A549 (cell line): ENCODE data around the gene PCNT. TPM values are rescaled to one million over a fixed set of nuclear protein-coding genes. Genes with fewer than 3 reads are reported as not detected.

ENCODE experiments used
- ATAC-seq, 2 experiments: fragments of 200-7000 bp in 1 of 2; fragments of >200 bp in 1 of 2; cut with Nextera tagmentation in 1 of 2; cut with Tn5 transposase in 1 of 2; 3 replicates each; pipeline versions ENCODE4 v1.8.0 to v1.9.1; 2018 to 2020; ENCODE audit warnings: mild to moderate bottlenecking in 1 of 2, moderate library complexity in 1 of 2
- CTCF ChIA-PET: fragments of 300-600 bp; sonication (Branson Sonifier 250); formaldehyde crosslinking; extraction: SDS; loops from one replicate; lab custom pipeline; 2021; ENCODE audit warnings: antibody characterized with exemption, inconsistent platforms; lab: Yijun Ruan, JAX
- POLR2A ChIA-PET: fragments of 350-600 bp; formaldehyde crosslinking; extraction: SDS; loops from one replicate; lab custom pipeline; 2021; ENCODE audit warnings: antibody characterized with exemption, inconsistent platforms; lab: Yijun Ruan, JAX
- DNase-seq, 2 experiments: peaks; one replicate each; pipeline versions ENCODE4 v3.0.0 to v3.0.0-alpha.2; 2011 to 2016; ENCODE audit warnings: low read depth in 1 of 2, low spot score in 1 of 2
- FAIRE-seq: peaks from 2 replicates; lab custom pipeline; 2011; peaks lifted over from hg19 to GRCh38; lab: Jason Lieb, UNC
- H3K27ac ChIP-seq, 2 experiments: fragments of >200 bp; sonication (Bioruptor Twin); formaldehyde crosslinking; 3 replicates each; pipeline ENCODE4 v1.5.1; 2016 to 2017
- H3K4me1 ChIP-seq: fragments of >200 bp; sonication (Bioruptor Twin); formaldehyde crosslinking; 3 replicates; pipeline ENCODE4 v1.6.1; 2016
- H3K4me2 ChIP-seq: fragments of >200 bp; sonication (Bioruptor Twin); formaldehyde crosslinking; 3 replicates; pipeline ENCODE4 v1.6.1; 2016
- H3K4me3 ChIP-seq: fragments of >200 bp; sonication (Bioruptor Twin); formaldehyde crosslinking; 3 replicates; pipeline ENCODE4 v1.5.1; 2016
- H3K9me3 ChIP-seq: fragments of >200 bp; sonication (Bioruptor Twin); formaldehyde crosslinking; 3 replicates; pipeline ENCODE4 v1.6.1; 2016
- CBX2 ChIP-seq: fragments of 200-600 bp; sonication (generic); IDR thresholded peaks from 2 replicates; pipeline ENCODE4 v1.6.1; 2016; ENCODE audit warnings: low read depth, mild to moderate bottlenecking, borderline replicate concordance
- CHD2 ChIP-seq: fragments of 150-350 bp; IDR thresholded peaks from 2 replicates; pipeline ENCODE4 v1.6.1; 2014; ENCODE audit warnings: low read length; ENCODE audit not compliant: partially characterized antibody
- CHD4 ChIP-seq: fragments of 200-600 bp; sonication (generic); IDR thresholded peaks from 2 replicates; pipeline ENCODE4 v1.6.1; 2016; ENCODE audit warnings: antibody characterized with exemption, mild to moderate bottlenecking, borderline replicate concordance
- EHF ChIP-seq: fragments of 250-450 bp; sonication (Bioruptor Pico); IDR thresholded peaks from 2 replicates; pipeline ENCODE4 v1.5.0; 2020; ENCODE audit warnings: mild to moderate bottlenecking
- ESRRA ChIP-seq: fragments of 150-350 bp; IDR thresholded peaks from 2 replicates; pipeline ENCODE4 v1.6.1; 2014; ENCODE audit warnings: mild to moderate bottlenecking, low read length, borderline replicate concordance
- FOSL2 ChIP-seq, 2 experiments: fragments of 450-650 bp in 1 of 2; fragments of >200 bp in 1 of 2; sonication (Bioruptor Twin) in 1 of 2; formaldehyde crosslinking; IDR thresholded peaks; 2 replicates each; pipeline versions ENCODE4 v1.5.0 to v1.6.1; 2016 to 2020; ENCODE audit warnings: mild to moderate bottlenecking in 1 of 2, moderate library complexity in 1 of 2
- FOXS1 ChIP-seq: fragments of 250-450 bp; sonication (Bioruptor Pico); IDR thresholded peaks from 2 replicates; pipeline ENCODE4 v1.5.0; 2020; ENCODE audit warnings: mild to moderate bottlenecking, moderate library complexity
- HOXB5 ChIP-seq: fragments of 250-450 bp; sonication (Bioruptor Pico); IDR thresholded peaks from 2 replicates; pipeline ENCODE4 v1.5.0; 2020; ENCODE audit warnings: mild to moderate bottlenecking, moderate library complexity
- KDM1A ChIP-seq: fragments of 200-600 bp; sonication (generic); IDR thresholded peaks from 2 replicates; pipeline ENCODE4 v1.6.1; 2016; ENCODE audit warnings: low read depth, mild to moderate bottlenecking
- NPAS2 ChIP-seq: fragments of 250-450 bp; sonication (Bioruptor Pico); IDR thresholded peaks from 2 replicates; pipeline ENCODE4 v1.8.0; 2022; ENCODE audit warnings: mild to moderate bottlenecking, moderate library complexity, borderline replicate concordance
- NR3C1 ChIP-seq: fragments of >200 bp; sonication (Bioruptor Twin); formaldehyde crosslinking; IDR thresholded peaks from 3 replicates; pipeline ENCODE4 v1.6.1; 2017
- POLR2AphosphoS2 ChIP-seq: conservative IDR thresholded peaks from 2 replicates; pipeline ENCODE4 v1.6.1; 2012; ENCODE audit warnings: low read length, improper control_type of control experiment, inconsistent platforms
- RAD21 ChIP-seq, 2 experiments: fragments of >200 bp in 1 of 2; sonication (Bioruptor Twin) in 1 of 2; formaldehyde crosslinking in 1 of 2; IDR thresholded peaks in 1 of 2; conservative IDR thresholded peaks in 1 of 2; 2 replicates in 1 of 2; 3 replicates in 1 of 2; pipeline ENCODE4 v1.6.1; 2012 to 2018; ENCODE audit warnings: inconsistent platforms in 1 of 2
- RCOR1 ChIP-seq: fragments of 150-350 bp; IDR thresholded peaks from 2 replicates; pipeline ENCODE4 v1.6.1; 2014; ENCODE audit warnings: antibody characterized with exemption, low read length, low read depth
- REST ChIP-seq: fragments of 200-600 bp; sonication (generic); IDR thresholded peaks from 2 replicates; pipeline ENCODE4 v1.6.1; 2016; ENCODE audit warnings: antibody characterized with exemption, mild to moderate bottlenecking, moderate library complexity
- TFCP2L1 ChIP-seq: fragments of 250-450 bp; sonication (Bioruptor Pico); IDR thresholded peaks from 2 replicates; pipeline ENCODE4 v1.5.0; 2021; ENCODE audit warnings: mild to moderate bottlenecking
- ZNF302 ChIP-seq: fragments of 250-450 bp; sonication (Bioruptor Pico); IDR thresholded peaks from 2 replicates; pipeline ENCODE4 v1.9.0; 2021; ENCODE audit warnings: inconsistent platforms, mild to moderate bottlenecking, moderate library complexity
- WGBS: methylation state at CpG from one replicate; pipeline ENCODE4 v1.1.6; 2017; ENCODE audit errors: missing lambda C conversion rate; 5-methylcytosine and 5-hydroxymethylcytosine counted together
- polyA plus RNA-seq, 4 experiments: library from polyadenylated mRNA; depleted of rRNA in 3 of 4; stranded (reverse); fragments of >200 nt; fragmentation: RNase III in 1 of 4; extraction: RNeasy Plus Mini Kit Qiagen cat#74134 plus additional on column Dnase treatment in 1 of 4; gene quantifications; 2 replicates in 3 of 4; 3 replicates in 1 of 4; pipeline ENCODE4 v1.2.3, GENCODE V29; 2011 to 2017
- TF ChIP-seq, protein P1 (sequence below): fragments of 250-450 bp; sonication (Bioruptor Pico); IDR thresholded peaks from 2 replicates; pipeline ENCODE4 v1.5.0; 2021; ENCODE audit warnings: mild to moderate bottlenecking, moderate library complexity, borderline replicate concordance
- TF ChIP-seq, protein P2 (sequence below): fragments of 450-650 bp; IDR thresholded peaks from 2 replicates; pipeline ENCODE4 v1.6.1; 2014; ENCODE audit warnings: antibody characterized with exemption

PCNT gene
- polyA plus RNA-seq, 2 of the 4 experiments (the other 2 are of a cell fraction): 11.1 to 14.6 TPM

- TF ChIP-seq, protein P1, sequence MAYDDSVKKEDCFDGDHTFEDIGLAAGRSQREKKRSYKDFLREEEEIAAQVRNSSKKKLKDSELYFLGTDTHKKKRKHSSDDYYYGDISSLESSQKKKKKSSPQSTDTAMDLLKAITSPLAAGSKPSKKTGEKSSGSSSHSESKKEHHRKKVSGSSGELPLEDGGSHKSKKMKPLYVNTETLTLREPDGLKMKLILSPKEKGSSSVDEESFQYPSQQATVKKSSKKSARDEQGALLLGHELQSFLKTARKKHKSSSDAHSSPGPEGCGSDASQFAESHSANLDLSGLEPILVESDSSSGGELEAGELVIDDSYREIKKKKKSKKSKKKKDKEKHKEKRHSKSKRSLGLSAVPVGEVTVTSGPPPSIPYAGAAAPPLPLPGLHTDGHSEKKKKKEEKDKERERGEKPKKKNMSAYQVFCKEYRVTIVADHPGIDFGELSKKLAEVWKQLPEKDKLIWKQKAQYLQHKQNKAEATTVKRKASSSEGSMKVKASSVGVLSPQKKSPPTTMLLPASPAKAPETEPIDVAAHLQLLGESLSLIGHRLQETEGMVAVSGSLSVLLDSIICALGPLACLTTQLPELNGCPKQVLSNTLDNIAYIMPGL (CRISPR knock-in tag): no peak
- TF ChIP-seq REST (no peak), ZNF302 (no peak), CHD2 (no peak), FOSL2 (IDR thresholded peaks at IDR 0.05) (no peak), FOSL2 (CRISPR knock-in tag; IDR thresholded peaks at IDR 0.05) (no peak), POLR2AphosphoS2 (no peak), HOXB5 (CRISPR knock-in tag) (no peak), FOXS1 (no peak), RAD21 (conservative IDR thresholded peaks at IDR 0.05 in 1 of 2, IDR thresholded peaks at IDR 0.05 in 1 of 2) (no peak), NPAS2 (no peak), NR3C1 (no peak)
- TF ChIP-seq, all 56 proteins: peak for 0
These were observed 9.4 kb upstream of the PCNT start (continued) for GRCh38 chr21:46314441-46315020.

- H3K4me2 ChIP-seq: no peak overlapping the region
- peaks cover 6% of the 10 kb centered on the region; the same call in 2 of the 3 replicates for H3K4me1 ChIP-seq
- ATAC-seq: no peak
- H3K27ac ChIP-seq: no peak overlapping the region
- no peak overlapping the region for H3K4me3 ChIP-seq
- ChIA-PET CTCF (interaction anchor here (0.6 kb wide), 1 partner anchor 24 kb away, joined by 3 read pairs; no protein-coding TSS in a partner anchor), POLR2A (no interaction called here)
- 95% methylated on average over 13 of the region's 14 CpGs for WGBS
- no peak for FAIRE-seq
- DNase-seq: no peak
- H3K9me3 ChIP-seq: no peaks in the 10 kb centered on the region
- TF ChIP-seq EHF (CRISPR knock-in tag) (no peak), KDM1A (no peak), CBX2 (no peak), TFCP2L1 (CRISPR knock-in tag) (no peak), ESRRA (no peak), RCOR1 (no peak), CHD4 (no peak)
- TF ChIP-seq, protein P2, sequence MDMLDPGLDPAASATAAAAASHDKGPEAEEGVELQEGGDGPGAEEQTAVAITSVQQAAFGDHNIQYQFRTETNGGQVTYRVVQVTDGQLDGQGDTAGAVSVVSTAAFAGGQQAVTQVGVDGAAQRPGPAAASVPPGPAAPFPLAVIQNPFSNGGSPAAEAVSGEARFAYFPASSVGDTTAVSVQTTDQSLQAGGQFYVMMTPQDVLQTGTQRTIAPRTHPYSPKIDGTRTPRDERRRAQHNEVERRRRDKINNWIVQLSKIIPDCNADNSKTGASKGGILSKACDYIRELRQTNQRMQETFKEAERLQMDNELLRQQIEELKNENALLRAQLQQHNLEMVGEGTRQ: no peak
These were observed 7.1 kb upstream of the PCNT start for GRCh38 chr21:46316708-46317324.
